ENCODE measurements around the gene C12orf75.
"Not testable (repeated sequence)": the region's sequence is repeated elsewhere in the genome, so short reads cannot be mapped to it uniquely, and the experiment has no call there.

The C12orf75 gene

DNA sequence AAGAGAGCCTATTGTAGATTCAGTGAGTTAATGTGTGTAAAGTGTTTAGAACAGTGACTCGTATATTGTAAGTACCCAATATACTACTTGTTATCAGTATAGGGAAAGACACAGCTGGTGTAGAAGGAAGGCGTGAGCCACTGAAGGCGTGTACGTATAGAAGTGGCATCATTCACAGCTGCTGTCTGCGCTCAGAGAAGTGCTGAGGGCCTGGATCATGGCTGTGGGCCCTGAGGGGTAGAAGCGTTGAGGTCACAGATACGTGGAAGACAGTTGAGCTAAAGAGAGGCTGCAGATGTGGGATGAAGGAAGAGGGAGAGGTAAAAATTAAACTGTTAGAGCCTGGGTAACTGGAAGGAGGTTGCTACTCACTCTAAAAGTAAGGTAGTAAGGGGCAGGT, 5.9 kb downstream of the C12orf75 start:
- DNase-seq (ENCODE audit: low read depth, low spot score): no peak

DNA sequence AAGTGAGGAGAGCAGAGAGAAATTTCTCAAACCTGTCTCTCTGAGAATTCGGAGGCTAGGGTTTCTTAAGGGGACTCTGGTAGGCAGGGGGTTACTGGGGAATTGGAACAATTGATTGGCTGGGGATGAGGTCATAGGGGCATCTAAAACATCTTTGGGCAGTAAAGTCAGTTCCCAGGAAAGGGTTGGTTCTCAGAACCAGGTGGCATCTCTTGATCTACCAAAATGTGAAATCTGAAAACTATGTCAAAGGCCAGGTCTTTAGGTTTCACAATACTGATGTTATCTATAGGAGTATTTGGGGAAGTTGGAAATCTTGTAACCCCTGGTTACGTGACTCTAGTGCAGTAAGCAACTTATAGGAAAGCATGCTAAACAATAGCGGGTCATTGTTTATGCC, 6.9 kb downstream of the C12orf75 start:
- no peak for DNase-seq (ENCODE audit: low read depth, low spot score)

DNA sequence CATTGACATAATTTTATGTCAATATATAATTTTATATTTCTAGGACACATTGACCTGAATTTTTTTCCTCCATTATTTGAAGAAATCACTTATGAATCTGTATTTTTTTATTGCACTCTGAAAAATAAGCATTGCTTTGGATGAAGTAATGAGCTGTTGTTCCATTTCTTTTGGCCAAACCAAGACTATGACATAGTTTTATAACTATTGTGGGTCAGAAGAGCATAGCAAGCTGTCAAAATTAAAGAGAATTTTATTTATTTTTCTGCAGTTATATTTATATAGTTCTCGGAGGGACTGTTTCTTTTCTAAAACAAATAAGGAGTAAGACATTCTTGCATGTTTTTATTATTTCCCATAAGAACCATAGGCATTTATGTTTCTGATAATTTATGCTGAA, 8.5 kb downstream of the C12orf75 start:
- DNase-seq (ENCODE audit: low read depth, low spot score): no peak

- DNase-seq (ENCODE audit: low read depth, low spot score): no peak
Measured at GRCh38 chr12:105341010-105341409, 10.5 kb downstream of the C12orf75 start.

GRCh38 chr12:105341620-105342019, 11.1 kb downstream of the C12orf75 start:
- not testable (repeated sequence) for DNase-seq (ENCODE audit: low read depth, low spot score)

DNA sequence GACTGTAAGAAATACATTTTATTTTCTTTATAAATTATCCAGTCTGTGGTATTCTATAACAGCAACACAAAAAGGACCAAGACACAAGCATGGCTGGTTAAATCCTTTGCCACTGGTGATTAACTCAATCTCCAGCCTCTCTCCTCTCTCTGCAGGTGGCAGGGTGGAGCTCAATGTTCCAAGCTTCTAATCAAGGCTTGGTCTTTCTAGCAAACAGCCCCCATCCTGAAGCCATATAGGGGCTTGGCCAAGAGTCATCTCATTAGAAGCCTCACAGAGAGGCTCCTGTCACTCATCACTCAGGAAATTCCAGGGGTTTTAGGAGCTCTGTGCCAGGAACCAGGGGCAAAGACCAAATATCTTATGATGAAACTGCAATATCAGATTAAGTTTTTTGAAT, 12.0 kb downstream of the C12orf75 start:
- DNase-seq (ENCODE audit: low read depth, low spot score): no peak

DNA sequence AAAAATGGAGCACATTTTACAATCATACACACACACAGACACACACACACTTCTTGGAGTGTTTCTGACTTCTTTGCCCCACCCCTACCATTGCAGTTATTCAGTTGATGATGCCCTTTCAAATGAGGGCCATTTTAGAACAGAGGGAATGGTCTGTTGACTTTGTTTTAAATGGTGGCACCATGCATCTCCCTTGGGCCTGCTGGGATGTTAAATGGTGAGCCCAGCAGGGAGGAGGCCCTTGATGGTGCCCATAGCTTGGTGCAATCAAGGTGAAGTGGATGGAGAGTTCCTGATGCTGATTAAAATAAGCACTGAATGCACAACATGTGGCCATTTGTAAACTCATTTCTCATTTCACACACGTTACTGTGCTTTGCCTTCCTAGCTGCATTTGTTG, 13.3 kb downstream of the C12orf75 start:
- DNase-seq (ENCODE audit: low read depth, low spot score): no peak

- no peak for DNase-seq (ENCODE audit: low read depth, low spot score)
Measured at GRCh38 chr12:105347499-105347898, 17.0 kb downstream of the C12orf75 start.

DNA sequence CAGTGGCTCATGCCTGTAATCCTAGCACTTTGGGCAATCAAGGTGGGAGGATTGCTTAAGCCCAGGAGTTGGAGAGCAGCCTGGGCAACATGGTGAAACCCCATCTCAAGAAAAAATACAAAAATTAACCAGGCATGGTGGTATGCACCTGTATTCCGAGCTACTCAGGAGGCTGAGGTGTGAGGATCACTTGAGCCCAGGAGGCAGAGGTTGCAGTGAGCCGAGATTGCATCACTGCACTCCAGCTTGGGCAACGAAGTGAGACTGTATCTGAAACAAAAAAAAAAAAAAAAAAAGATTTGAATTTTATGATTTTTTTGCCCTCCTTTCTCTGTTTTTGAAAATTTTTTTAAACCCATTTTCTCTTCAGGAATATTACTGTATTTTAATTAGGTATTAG, 17.7 kb downstream of the C12orf75 start:
- no peak for DNase-seq (ENCODE audit: low read depth, low spot score)

DNA sequence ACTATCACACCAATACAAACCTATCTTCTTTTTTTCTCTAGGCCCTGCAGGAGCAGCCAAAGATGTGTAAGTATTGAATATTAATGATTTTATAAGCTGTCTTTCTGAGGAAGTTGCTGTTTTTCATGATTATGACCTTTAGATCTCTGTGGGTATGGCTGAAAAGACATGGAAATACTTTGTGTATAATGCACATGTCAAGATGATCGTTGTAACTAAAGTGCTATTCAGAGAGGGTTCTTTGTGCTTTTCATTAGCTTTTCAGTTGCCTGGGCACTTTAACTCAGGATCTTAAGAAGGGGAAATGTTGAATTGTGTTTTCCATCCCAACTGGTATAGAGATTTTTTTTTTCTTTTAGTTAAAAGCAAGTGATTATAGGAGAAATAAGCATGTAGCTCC, 18.1 kb downstream of the C12orf75 start:
- no peak for DNase-seq (ENCODE audit: low read depth, low spot score)

DNA sequence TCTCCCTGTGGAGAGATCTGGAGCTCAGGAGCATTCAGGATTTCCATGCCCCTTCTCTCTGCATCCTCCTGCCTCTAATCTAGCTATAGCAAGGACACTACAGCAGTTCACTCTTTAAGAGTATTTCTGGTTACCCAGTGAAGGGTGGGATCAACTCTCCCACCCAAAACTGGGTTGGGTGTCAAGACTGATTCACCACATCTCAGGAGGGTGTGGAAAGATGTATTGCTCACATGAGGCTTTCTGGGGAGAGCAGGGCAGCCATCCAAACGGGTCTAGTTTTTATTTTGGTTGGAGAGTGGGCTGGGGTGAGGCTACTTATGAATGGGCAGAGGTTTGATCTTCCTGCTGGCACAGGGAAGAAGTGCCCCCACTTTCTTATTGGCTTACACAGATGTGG, 18.6 kb downstream of the C12orf75 start:
- no peak for DNase-seq (ENCODE audit: low read depth, low spot score)

- DNase-seq (ENCODE audit: low read depth, low spot score): no peak
Measured at GRCh38 chr12:105351523-105351922, 21.0 kb downstream of the C12orf75 start.

DNA sequence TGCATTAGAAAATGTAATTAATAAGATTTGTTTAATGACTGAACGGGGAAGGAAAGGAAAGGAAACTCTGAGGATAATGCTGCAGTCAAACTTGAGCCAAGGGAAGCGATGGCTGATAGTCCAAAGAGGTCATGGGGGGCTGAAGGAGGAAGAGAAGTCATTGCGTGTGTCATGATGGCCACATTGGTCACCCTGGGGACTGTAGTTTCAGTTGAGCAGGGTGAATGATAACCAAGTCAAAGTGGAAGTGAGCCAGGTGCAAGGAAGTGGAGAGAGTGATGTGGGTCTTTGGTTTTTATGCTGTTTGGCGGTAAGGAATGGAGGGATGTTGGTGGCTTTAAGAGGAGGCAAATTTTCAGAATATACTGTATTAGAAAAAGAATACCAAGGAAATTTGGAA, 21.6 kb downstream of the C12orf75 start:
- DNase-seq (ENCODE audit: low read depth, low spot score): no peak

DNA sequence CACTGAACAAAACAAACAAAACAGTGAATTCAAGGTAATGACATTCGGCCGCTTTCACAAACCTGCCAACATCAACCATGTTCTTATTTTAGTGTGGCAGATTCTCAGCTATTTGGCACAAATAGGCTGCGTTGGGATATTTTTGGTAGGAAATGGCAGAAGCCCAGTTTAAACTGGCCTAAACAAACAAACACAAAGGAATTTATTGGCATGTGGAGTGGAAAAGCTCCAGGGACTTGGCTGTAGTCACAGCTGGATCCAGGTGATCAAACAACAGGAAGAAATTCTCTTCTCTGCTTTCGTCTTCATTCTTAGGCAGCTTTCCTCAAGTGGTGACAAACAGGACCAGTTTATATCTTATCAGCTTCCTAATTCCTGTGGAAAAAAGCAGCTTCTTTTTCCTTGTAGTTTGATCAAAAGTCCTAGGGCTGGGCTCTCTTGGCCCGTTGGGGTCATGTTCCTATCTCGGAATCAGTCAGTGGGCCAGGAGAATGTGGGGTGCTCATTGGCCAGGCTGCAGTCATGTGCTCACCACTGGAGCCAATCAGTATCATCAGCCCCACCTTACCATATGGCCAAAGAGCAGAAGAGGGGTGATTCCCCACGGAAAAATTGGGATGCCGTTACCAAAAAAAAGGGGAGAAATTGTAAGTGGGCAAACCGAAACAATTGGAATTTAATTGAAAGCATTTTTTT, 22.6 kb downstream of the C12orf75 start:
- no peak for DNase-seq (ENCODE audit: low read depth, low spot score)

DNA sequence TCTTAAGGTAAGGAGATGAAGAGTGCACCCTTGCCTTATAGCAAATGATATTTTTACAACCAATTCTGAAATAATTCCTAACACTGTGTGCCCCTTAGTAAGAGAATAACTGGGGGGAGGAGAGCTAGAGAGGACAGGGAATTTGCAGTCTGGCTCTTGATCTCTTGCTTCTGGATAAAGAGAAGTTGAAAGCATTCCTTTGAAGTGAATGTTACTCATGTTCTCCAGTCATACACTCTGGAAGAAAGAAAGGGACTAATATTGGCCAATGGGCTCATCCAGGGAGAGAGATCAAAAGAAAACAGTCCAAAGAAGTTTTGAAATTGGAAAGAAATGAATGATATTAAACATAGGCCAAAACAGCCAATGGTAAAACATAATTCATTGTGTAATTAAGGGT, 25.3 kb downstream of the C12orf75 start:
- DNase-seq (ENCODE audit: low read depth, low spot score): no peak

DNA sequence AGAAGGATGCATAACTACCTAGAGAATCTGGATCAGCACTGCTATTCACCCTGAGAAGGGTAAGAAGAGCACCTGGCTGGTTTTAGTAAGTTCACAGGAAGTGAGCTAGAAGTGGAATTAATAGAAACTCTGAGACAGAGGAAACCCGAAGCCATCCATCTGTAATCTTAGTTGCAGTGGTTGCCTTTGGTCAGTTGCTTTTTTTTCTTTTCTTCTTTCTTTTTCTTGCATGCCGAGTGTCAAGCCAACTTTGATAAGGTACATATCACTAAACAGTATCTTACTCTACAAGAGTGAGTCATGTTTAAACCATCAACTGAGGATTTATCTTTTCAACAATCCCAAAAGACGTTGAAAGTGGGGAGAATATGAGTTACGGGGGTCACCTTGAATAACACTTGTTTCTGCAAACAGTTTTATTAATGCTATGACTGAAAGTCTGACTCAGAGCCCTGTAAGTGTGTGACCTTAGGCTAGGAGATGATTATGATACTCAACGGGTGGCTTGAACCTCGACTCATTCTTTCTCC, 26.7 kb downstream of the C12orf75 start:
- no peak for DNase-seq (ENCODE audit: low read depth, low spot score)

- DNase-seq (ENCODE audit: low read depth, low spot score): no peak
Measured at GRCh38 chr12:105358789-105359188, 28.3 kb downstream of the C12orf75 start.

- no peak for DNase-seq (ENCODE audit: low read depth, low spot score)
Measured at GRCh38 chr12:105359856-105360255, 29.4 kb downstream of the C12orf75 start.

- DNase-seq (ENCODE audit: low read depth, low spot score): no peak
Measured at GRCh38 chr12:105363890-105364289, 33.4 kb downstream of the C12orf75 start.

DNA sequence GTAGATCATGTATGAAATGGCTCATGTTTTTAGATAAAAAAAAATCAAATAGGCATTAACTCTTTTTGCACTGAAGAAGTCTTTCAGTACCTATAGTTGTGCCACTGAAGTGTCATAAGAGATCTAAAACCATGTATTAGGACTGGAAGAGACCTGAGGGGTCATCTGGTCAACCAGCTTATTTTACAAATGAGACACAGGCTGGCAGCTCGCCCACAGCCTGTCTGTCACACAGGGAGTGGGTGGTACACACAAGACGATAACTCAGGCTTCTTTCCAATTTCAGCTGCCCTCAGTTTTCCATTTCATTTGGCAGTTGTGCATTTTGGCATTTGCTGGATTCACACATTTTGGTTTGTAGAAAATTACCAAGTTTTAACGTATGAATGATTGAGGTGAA, 34.7 kb downstream of the C12orf75 start:
- DNase-seq (ENCODE audit: low read depth, low spot score): no peak

DNA sequence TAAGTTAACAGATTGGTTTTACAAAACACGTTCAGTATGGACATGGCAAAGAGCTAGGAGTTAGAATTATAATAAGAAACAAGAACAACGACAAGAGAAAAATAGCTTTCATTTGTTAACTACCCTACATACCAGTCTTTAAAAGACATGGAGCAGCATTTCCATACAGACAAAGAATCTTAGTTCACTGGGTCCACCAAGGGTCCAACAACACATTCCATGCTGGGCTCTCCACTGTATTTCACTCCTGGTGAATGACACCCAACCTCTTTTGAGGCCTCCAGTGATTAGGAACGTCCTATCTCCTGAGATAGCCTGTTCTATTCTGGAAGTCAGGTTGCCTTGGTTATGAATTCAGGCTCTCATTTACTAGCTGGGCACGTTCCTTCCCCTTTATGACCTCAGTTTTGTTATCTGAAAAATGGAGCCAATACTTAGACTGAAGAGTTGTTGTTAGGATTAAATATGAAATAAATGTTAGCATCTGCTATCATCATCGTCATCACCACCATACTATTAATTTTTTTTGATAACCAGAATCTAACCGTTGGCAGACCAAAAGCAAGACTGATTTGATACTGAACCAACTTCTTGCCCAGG, 37.7 kb downstream of the C12orf75 start:
- no peak for DNase-seq (ENCODE audit: low read depth, low spot score)

DNA sequence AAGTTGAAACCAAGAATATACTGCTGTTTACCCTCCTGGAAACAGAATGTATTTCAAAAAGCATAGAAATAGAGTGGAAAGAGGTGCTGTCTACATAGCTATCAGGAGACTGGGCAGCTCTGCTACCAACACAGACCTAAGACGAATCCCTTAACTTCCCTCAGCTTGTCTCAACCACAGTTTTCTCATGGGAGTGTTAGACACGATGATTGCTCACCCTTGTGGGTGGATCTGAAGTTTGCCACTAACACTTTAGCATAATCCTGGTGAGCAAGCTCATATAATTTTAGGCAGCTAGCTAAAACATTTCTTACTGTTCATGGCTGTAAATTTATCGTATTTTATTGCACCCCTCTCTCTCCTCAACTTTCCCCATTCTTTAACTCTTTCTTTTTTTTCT, 38.5 kb downstream of the C12orf75 start:
- no peak for DNase-seq (ENCODE audit: low read depth, low spot score)

- DNase-seq (ENCODE audit: low read depth, low spot score): no peak
Measured at GRCh38 chr12:105374303-105374702, 43.8 kb downstream of the C12orf75 start.
